RWPE2 (cell line): ENCODE results near the gene KDM6A.

Experiments used
- ATAC-seq: fragments of 200-7000 bp; cut with Tn5 transposase; 3 replicates; pipeline ENCODE4 v1.9.1; 2021; ENCODE audit warnings: low read depth
- DNase-seq: peaks from one replicate; pipeline ENCODE4 v3.0.0-alpha.2; 2020; ENCODE audit warnings: low spot score
- H3K27ac ChIP-seq: fragments of 450-650 bp; 2 replicates; pipeline ENCODE4 v1.5.1; 2017; ENCODE audit warnings: mild to moderate bottlenecking; ENCODE audit not compliant: poor library complexity, severe bottlenecking
- H3K27me3 ChIP-seq: fragments of 250-450 bp; sonication (Bioruptor Pico); 2 replicates; pipeline ENCODE4 v1.5.1; 2021; ENCODE audit warnings: mild to moderate bottlenecking, moderate library complexity; ENCODE audit not compliant: insufficient read depth, poor library complexity, severe bottlenecking
- H3K36me3 ChIP-seq: fragments of 250-450 bp; sonication (Bioruptor Pico); 2 replicates; pipeline ENCODE4 v1.5.1; 2020; ENCODE audit warnings: low read depth, mild to moderate bottlenecking, moderate library complexity
- H3K4me1 ChIP-seq: fragments of 250-450 bp; sonication (Bioruptor Pico); 2 replicates; pipeline ENCODE4 v1.5.1; 2021; ENCODE audit warnings: mild to moderate bottlenecking, moderate library complexity; ENCODE audit not compliant: insufficient read depth, poor library complexity, severe bottlenecking
- H3K4me3 ChIP-seq: fragments of 250-450 bp; sonication (Bioruptor Pico); 2 replicates; pipeline ENCODE4 v1.5.1; 2021; ENCODE audit warnings: mild to moderate bottlenecking, moderate library complexity; ENCODE audit not compliant: severe bottlenecking
- H3K9me3 ChIP-seq: fragments of 250-450 bp; sonication (Bioruptor Pico); 2 replicates; pipeline ENCODE4 v1.5.1; 2021; ENCODE audit warnings: mild to moderate bottlenecking, moderate library complexity; ENCODE audit not compliant: severe bottlenecking
- TF ChIP-seq, protein P1 (sequence below): fragments of 450-650 bp; IDR thresholded peaks from one replicate; pipeline ENCODE4 v1.5.1; 2017; ENCODE audit warnings: mild to moderate bottlenecking, moderate library complexity; ENCODE audit not compliant: poor library complexity, severe bottlenecking

Gene KDM6A

DNA sequence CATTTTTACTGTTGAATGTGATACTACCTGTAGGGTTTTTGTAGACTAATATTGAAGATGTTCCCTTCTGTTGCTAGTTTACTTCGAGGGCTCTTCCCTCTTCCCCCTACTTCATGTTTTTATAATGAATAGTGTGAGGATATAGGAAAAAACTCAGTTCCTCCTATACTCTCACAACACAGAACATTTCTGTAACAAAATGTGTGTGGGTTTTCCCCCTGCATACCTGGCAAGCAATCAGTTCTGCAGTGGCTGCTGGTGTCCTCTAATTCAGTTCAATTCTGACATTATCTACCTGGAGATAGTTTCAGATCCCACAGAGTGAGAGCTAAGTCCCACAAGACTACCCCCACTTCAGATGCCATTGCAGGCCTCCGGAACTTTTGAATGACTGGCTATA is 107.9 kb downstream of the KDM6A start:
- Histone ChIP-seq H3K4me1 (no peaks in the 10 kb centered on the region), H3K27ac (no peak overlapping the region), H3K4me3 (no peak overlapping the region), H3K27me3 (no peaks in the 10 kb centered on the region), H3K9me3 (no peaks in the 10 kb centered on the region), H3K36me3 (peaks cover 6% of the 10 kb centered on the region; the same call in 1 of the 2 replicates)
- TF ChIP-seq, protein P1, sequence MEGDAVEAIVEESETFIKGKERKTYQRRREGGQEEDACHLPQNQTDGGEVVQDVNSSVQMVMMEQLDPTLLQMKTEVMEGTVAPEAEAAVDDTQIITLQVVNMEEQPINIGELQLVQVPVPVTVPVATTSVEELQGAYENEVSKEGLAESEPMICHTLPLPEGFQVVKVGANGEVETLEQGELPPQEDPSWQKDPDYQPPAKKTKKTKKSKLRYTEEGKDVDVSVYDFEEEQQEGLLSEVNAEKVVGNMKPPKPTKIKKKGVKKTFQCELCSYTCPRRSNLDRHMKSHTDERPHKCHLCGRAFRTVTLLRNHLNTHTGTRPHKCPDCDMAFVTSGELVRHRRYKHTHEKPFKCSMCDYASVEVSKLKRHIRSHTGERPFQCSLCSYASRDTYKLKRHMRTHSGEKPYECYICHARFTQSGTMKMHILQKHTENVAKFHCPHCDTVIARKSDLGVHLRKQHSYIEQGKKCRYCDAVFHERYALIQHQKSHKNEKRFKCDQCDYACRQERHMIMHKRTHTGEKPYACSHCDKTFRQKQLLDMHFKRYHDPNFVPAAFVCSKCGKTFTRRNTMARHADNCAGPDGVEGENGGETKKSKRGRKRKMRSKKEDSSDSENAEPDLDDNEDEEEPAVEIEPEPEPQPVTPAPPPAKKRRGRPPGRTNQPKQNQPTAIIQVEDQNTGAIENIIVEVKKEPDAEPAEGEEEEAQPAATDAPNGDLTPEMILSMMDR = no peak
- ATAC-seq (no peak), DNase-seq (no peak)

DNA sequence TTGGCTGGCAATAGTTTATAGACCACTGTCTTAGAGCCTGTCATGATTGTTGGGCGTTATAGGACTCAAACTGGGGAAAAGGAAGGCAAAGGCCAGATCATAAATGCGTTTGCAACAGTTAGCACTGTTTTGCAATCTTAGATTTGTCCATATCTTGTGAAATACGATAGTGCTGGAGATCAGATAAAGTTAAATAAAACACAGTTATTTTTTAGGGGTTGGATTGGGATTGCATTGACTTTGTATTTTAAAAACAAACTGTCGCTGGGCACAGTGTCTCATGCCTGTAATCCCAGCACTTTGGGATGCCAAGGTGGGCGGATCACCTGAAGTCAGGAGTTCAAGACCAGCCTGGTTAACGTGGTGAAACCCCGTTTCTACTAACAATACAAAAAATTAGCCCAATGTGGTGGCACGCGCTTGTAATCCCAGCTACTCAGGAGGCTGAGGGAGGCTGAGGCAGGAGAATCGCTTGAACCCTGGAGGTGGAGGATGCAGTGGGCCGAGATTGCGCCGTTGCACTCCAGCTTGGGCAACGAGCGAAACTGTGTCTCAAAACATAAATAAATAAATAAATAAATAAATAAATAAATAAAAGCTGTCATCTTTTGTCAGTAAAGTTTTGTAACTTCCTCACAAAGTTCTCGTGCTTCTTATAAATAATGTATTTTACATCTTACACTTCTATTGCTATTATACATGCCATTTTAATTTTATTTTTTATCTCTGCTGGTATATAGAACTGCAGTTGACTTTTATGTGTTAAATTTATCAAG is 117.2 kb downstream of the KDM6A start:
- Histone ChIP-seq H3K4me1 (no peaks in the 10 kb centered on the region), H3K36me3 (0 out of 2 replicates have a peak, but pooled peaks cover 3% of the 10 kb centered on the region), H3K9me3 (no peaks in the 10 kb centered on the region), H3K27me3 (no peaks in the 10 kb centered on the region), H3K27ac (no peak overlapping the region), H3K4me3 (no peak overlapping the region)
- TF ChIP-seq, protein P1 = no peak
- no peak for DNase-seq
- no peak for ATAC-seq

DNA sequence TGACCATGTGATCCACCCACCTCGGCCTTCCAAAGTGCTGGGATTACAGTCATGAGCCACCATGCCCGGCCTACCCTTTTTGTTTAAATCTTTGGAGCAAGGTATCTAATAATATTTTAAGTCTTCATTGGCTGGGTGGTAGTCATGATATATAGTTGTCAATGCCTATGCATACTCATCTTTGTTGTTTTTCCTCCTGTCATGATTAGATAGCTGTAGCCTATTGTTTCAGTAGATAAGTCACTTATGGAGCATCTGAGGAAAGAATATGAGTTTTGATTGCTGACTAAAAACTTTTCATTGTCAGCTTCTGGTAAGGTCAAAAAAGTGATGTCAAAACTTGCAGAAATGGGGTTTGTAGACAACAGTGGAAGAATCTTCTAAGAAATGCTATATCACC is 119.8 kb downstream of the KDM6A start:
- no peak for DNase-seq
- no peaks in the 10 kb centered on the region for H3K9me3 ChIP-seq
- no peak for ATAC-seq
- TF ChIP-seq, protein P1 = no peak
- H3K4me3 ChIP-seq = no peak overlapping the region
- 0 out of 2 replicates have a peak, but pooled peaks cover 3% of the 10 kb centered on the region for H3K36me3 ChIP-seq
- H3K4me1 ChIP-seq = no peaks in the 10 kb centered on the region
- H3K27me3 ChIP-seq = no peaks in the 10 kb centered on the region
- H3K27ac ChIP-seq = no peak overlapping the region

DNA sequence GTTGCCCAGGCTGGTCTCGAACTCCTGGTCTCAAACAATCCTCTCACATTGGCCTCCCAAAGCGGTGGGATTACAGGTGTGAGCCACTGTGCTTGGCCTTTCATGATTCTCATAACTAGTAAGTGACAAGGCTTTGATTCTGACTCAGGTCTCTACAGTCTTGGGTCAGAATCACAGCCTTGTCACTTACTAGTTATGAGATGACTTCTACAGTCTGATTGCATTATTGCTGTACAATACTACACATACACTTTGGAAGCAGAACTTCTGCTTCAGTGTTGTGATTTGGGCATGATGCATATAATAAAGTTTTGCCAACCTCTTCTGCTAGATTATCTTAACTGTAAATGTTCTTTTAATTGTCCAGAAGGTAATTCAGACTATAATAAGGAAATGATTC is 123.3 kb downstream of the KDM6A start:
- ATAC-seq (no peak), DNase-seq (no peak)
- no peaks in the 10 kb centered on the region for H3K9me3 ChIP-seq
- no peak overlapping the region for H3K27ac ChIP-seq
- H3K36me3 ChIP-seq = 0 out of 2 replicates have a peak, but pooled peaks cover 3% of the 10 kb centered on the region
- no peaks in the 10 kb centered on the region for H3K4me1 ChIP-seq
- no peaks in the 10 kb centered on the region for H3K27me3 ChIP-seq
- TF ChIP-seq, protein P1 = no peak
- no peak overlapping the region for H3K4me3 ChIP-seq

DNA sequence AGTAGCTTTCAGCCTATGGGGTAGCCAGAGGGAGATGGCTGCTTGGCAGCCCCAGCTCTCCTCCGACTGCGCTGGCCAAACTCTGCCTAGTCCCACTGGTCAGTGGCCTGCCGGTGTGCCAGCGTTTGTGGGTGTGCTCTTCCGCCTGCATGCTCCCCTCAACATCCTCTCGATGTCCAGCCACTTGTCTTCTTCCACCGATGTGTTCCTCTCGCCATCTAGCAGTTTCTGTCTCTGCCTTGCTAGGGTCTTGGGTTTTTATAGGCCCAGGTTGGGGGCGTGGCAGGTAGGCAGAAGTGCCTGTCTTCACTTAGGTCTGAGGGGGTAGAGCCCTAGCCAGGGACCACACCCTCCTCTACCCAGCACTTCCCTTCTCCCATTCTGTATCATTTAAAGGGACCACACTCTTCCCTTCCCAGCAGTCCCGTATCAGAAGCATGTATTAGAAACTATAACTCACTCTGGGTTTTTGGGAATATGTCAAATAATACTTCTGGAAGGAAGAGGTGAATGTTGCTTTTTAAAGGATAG is 124.4 kb downstream of the KDM6A start:
- ATAC-seq = no peak

More for the DNA sequence above, 124.4 kb downstream of the KDM6A start:
- Histone ChIP-seq H3K4me3 (no peak overlapping the region), H3K9me3 (no peaks in the 10 kb centered on the region), H3K36me3 (0 out of 2 replicates have a peak, but pooled peaks cover 3% of the 10 kb centered on the region), H3K27me3 (no peaks in the 10 kb centered on the region), H3K4me1 (no peaks in the 10 kb centered on the region), H3K27ac (no peak overlapping the region)
- no peak for DNase-seq
- TF ChIP-seq, protein P1 = no peak
